ENCODE data around the gene MRPS5.

MRPS5 gene

GRCh38 chr2:95061119-95061512, 60.5 kb downstream of the MRPS5 start:
- Histone ChIP-seq H3K4me3 (no peak overlapping the region), H3K27ac (no peak overlapping the region)
- TF ChIP-seq, protein P1, sequence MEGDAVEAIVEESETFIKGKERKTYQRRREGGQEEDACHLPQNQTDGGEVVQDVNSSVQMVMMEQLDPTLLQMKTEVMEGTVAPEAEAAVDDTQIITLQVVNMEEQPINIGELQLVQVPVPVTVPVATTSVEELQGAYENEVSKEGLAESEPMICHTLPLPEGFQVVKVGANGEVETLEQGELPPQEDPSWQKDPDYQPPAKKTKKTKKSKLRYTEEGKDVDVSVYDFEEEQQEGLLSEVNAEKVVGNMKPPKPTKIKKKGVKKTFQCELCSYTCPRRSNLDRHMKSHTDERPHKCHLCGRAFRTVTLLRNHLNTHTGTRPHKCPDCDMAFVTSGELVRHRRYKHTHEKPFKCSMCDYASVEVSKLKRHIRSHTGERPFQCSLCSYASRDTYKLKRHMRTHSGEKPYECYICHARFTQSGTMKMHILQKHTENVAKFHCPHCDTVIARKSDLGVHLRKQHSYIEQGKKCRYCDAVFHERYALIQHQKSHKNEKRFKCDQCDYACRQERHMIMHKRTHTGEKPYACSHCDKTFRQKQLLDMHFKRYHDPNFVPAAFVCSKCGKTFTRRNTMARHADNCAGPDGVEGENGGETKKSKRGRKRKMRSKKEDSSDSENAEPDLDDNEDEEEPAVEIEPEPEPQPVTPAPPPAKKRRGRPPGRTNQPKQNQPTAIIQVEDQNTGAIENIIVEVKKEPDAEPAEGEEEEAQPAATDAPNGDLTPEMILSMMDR (IDR thresholded peaks at IDR 0.05), result no peak
- no peak for DNase-seq (ENCODE audit: low spot score)

GRCh38 chr2:95060446-95061118, 61.0 kb downstream of the MRPS5 start:
- peak; percentile 53 for DNase-seq (ENCODE audit: low spot score)
- TF ChIP-seq, protein P1 (IDR thresholded peaks at IDR 0.05), result no peak
- no peak overlapping the region for H3K4me3 ChIP-seq
- no peak overlapping the region for H3K27ac ChIP-seq

GRCh38 chr2:95059656-95060370, 61.8 kb downstream of the MRPS5 start:
- no peak overlapping the region for H3K4me3 ChIP-seq
- TF ChIP-seq, protein P1 (IDR thresholded peaks at IDR 0.05), result no peak
- H3K27ac ChIP-seq, result peak overlapping the region in 1 of 2 donors; percentile 7
- peak; percentile 38 for DNase-seq (ENCODE audit: low spot score)

- TF ChIP-seq, protein P1 (IDR thresholded peaks at IDR 0.05), result no peak
- DNase-seq (ENCODE audit: low spot score), result peak; percentile 63
- Histone ChIP-seq H3K4me3 (no peak overlapping the region), H3K27ac (peak overlapping the region in 1 of 2 donors; percentile 7)
Observed at GRCh38 chr2:95058989-95059641, 62.5 kb downstream of the MRPS5 start.

GRCh38 chr2:95058466-95058988, 63.1 kb downstream of the MRPS5 start:
- no peak overlapping the region for H3K4me3 ChIP-seq
- H3K27ac ChIP-seq, result peak overlapping the region in 1 of 2 donors; percentile 32
- TF ChIP-seq, protein P1 (IDR thresholded peaks at IDR 0.05), result no peak
- DNase-seq (ENCODE audit: low spot score), result peak; percentile 36

DNA sequence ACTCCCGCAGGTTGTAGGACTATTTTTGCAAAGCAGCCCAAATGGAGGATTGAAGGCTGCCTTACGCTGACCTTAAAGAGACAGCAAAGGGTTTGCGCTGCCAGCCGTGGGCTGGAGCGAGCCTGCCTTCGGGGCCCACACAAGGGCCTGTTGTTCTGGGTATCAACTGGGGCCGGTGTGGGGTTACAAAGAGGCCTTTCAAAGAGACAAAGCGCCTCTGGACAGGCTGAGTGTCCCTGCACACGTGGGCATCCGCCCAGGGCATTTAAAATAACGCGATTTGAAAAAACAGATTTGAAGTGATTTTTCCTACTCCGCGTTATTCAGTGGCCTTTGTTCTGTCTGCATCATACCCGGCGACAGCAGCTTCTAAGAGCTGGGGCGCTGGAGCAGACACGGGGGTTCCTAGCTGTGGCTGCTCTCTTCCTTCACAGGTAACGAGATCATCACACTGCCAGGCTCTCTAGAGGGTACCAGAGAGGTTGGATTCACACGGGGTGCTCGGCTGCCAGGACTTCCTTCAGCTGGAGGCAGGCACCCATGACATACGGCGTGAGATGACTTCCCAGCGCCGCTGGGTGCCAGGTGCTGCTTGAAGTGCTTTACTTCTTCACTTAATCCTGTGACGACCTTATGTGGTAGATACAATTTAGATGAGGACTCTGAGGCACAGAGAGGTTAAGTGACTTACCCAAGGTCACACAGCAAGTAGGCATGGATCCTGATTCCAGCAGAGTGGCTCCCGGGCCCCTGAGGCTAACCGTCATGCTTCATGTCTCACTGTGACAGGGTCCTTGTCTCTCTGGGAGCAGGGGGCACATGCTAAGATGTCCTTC, 63.9 kb downstream of the MRPS5 start:
- peak overlapping the region in 1 of 2 donors; percentile 32 for H3K27ac ChIP-seq
- peak; percentile 40 for DNase-seq (ENCODE audit: low spot score)

More for the DNA sequence above, 63.9 kb downstream of the MRPS5 start:
- TF ChIP-seq, protein P1 (IDR thresholded peaks at IDR 0.05), result no peak
- no peak overlapping the region for H3K4me3 ChIP-seq
